K562 (cell line): ENCODE measurements around the gene ZNF501. TPM values are rescaled to one million over a fixed set of nuclear protein-coding genes. Genes with fewer than 3 reads are reported as not detected.

Experiments used
- CEBPG ChIP-seq, 3 experiments: fragments of 200-800 bp in 1 of 3; sonication (Bioruptor generic) in 1 of 3; sonication (generic) in 1 of 3; formaldehyde crosslinking in 1 of 3; IDR thresholded peaks in 2 of 3; conservative IDR thresholded peaks in 1 of 3; 2 replicates each; pipeline versions ENCODE4 v1.6.1 to v1.8.0; 2016 to 2022; ENCODE audit warnings: missing compliant biosample characterization in 2 of 3, missing genetic modification characterization in 2 of 3, mild to moderate bottlenecking in 1 of 3, missing genetic modification reagents in 1 of 3
- DACH1 ChIP-seq: fragments of 450-650 bp; IDR thresholded peaks from 2 replicates; pipeline ENCODE4 v1.6.1; 2018; ENCODE audit not compliant: partially characterized antibody
- EHMT2 ChIP-seq: fragments of 450-650 bp; IDR thresholded peaks from 2 replicates; pipeline ENCODE4 v1.6.1; 2018; ENCODE audit warnings: antibody characterized with exemption
- ETV6 ChIP-seq, 3 experiments: fragments of 150-350 bp in 1 of 3; sonication (generic) in 1 of 3; formaldehyde crosslinking in 1 of 3; IDR thresholded peaks; 2 replicates each; pipeline versions ENCODE4 v1.6.1 to v1.8.0; 2014 to 2022; ENCODE audit warnings: borderline replicate concordance in 2 of 3, low read depth in 2 of 3, antibody characterized with exemption in 1 of 3, low read length in 1 of 3, mild to moderate bottlenecking in 1 of 3, missing genetic modification reagents in 1 of 3
- FIP1L1 ChIP-seq: fragments of 200-400 bp; formaldehyde crosslinking; IDR thresholded peaks from 2 replicates; pipeline ENCODE4 v1.6.1; 2018; ENCODE audit warnings: mild to moderate bottlenecking, low read depth, low read length; ENCODE audit not compliant: poor library complexity, severe bottlenecking
- FOXK2 ChIP-seq, 2 experiments: fragments of 450-650 bp; IDR thresholded peaks in 1 of 2; conservative IDR thresholded peaks in 1 of 2; 2 replicates each; pipeline ENCODE4 v1.6.1; 2016; ENCODE audit warnings: low read depth in 2 of 2, mild to moderate bottlenecking in 1 of 2
- GATAD2B ChIP-seq: fragments of 450-650 bp; IDR thresholded peaks from 2 replicates; pipeline ENCODE4 v1.6.1; 2017; ENCODE audit warnings: mild to moderate bottlenecking, borderline replicate concordance
- ILK ChIP-seq: fragments of 450-650 bp; IDR thresholded peaks from 2 replicates; pipeline ENCODE4 v1.6.1; 2016; ENCODE audit warnings: missing genetic modification characterization, low read depth, mild to moderate bottlenecking, missing compliant biosample characterization, moderate library complexity, borderline replicate concordance
- KLF6 ChIP-seq: fragments of 250-450 bp; sonication (Bioruptor Pico); IDR thresholded peaks from 2 replicates; pipeline ENCODE4 v1.4.0; 2020; ENCODE audit warnings: mild to moderate bottlenecking, moderate library complexity, borderline replicate concordance
- ZNF695 ChIP-seq: fragments of 450-650 bp; formaldehyde crosslinking; IDR thresholded peaks from 2 replicates; pipeline ENCODE4 v1.4.0; 2020; ENCODE audit warnings: mild to moderate bottlenecking, moderate library complexity
- ZNF764 ChIP-seq: fragments of 250-450 bp; sonication (Bioruptor Pico); IDR thresholded peaks from 2 replicates; pipeline ENCODE4 v1.4.0; 2020; ENCODE audit warnings: low read depth, mild to moderate bottlenecking, moderate library complexity
- ZNF780A ChIP-seq: fragments of 250-450 bp; sonication (Bioruptor Pico); IDR thresholded peaks from 2 replicates; pipeline ENCODE4 v1.5.0; 2021; ENCODE audit warnings: mild to moderate bottlenecking
- polyA plus RNA-seq, 8 experiments: library from polyadenylated mRNA; depleted of rRNA in 4 of 8; stranded (reverse) in 5 of 8; unstranded in 3 of 8; fragments of >200 nt; fragmentation: Nextera tagmentation in 2 of 8; fragmentation: Illumina TruSeq in 1 of 8; extraction: Ambion mirVana in 2 of 8; extraction: Trizol in 1 of 8; gene quantifications; 2 replicates each; pipeline versions ENCODE4 v1.2.1 to v1.2.3, GENCODE V29; 2011 to 2014; ENCODE audit warnings: inconsistent platforms in 1 of 8, missing spikeins in 1 of 8
- total RNA-seq, 7 experiments: library from RNA; depleted of rRNA in 6 of 7; stranded (reverse); fragments of >200 nt in 6 of 7; fragmentation: Illumina TruSeq in 2 of 7; extraction: Trizol in 2 of 7; gene quantifications; 2 replicates each; pipeline versions ENCODE4 v1.2.1 to v1.2.3, GENCODE V29; 2011 to 2021; ENCODE audit warnings: low replicate concordance in 1 of 7
- TF ChIP-seq, protein P1 (sequence below), 3 experiments: IDR thresholded peaks in 2 of 3; conservative IDR thresholded peaks in 1 of 3; 2 replicates each; pipeline ENCODE4 v1.5.1; 2011 to 2012; ENCODE audit warnings: low read length in 3 of 3, mild to moderate bottlenecking in 3 of 3, control low read depth in 2 of 3, improper control_type of control experiment in 1 of 3, inconsistent platforms in 1 of 3, low read depth in 1 of 3, mixed read lengths in 1 of 3, moderate library complexity in 1 of 3; ENCODE audit not compliant: insufficient read depth in 2 of 3
- TF ChIP-seq, protein P2 (sequence below): fragments of 250-450 bp; sonication (Bioruptor Pico); IDR thresholded peaks from 2 replicates; pipeline ENCODE4 v1.8.0; 2022; ENCODE audit warnings: moderate library complexity, mild to moderate bottlenecking, inconsistent platforms
- TF ChIP-seq, protein P3 (sequence below), 2 experiments: fragments of 450-650 bp; conservative IDR thresholded peaks; 2 replicates each; pipeline ENCODE4 v1.6.1; 2017; ENCODE audit warnings: mild to moderate bottlenecking in 2 of 2, moderate library complexity in 2 of 2
- TF ChIP-seq, protein P4 (sequence below): fragments of 250-450 bp; sonication (Bioruptor Pico); IDR thresholded peaks from 2 replicates; pipeline ENCODE4 v1.8.0; 2022; ENCODE audit warnings: inconsistent platforms, mild to moderate bottlenecking, moderate library complexity, borderline replicate concordance
- TF ChIP-seq, protein P5 (sequence below): IDR thresholded peaks from 2 replicates; pipeline ENCODE4 v1.6.1; 2016; ENCODE audit warnings: missing genetic modification characterization, missing compliant biosample characterization

ZNF501 gene
- total and polyA plus RNA-seq, 9 of the 15 experiments (the other 6 are each of a cell fraction or from before 2014, with no cell fraction given), result 1.2 to 6.5 (median 3.7) TPM

DNA sequence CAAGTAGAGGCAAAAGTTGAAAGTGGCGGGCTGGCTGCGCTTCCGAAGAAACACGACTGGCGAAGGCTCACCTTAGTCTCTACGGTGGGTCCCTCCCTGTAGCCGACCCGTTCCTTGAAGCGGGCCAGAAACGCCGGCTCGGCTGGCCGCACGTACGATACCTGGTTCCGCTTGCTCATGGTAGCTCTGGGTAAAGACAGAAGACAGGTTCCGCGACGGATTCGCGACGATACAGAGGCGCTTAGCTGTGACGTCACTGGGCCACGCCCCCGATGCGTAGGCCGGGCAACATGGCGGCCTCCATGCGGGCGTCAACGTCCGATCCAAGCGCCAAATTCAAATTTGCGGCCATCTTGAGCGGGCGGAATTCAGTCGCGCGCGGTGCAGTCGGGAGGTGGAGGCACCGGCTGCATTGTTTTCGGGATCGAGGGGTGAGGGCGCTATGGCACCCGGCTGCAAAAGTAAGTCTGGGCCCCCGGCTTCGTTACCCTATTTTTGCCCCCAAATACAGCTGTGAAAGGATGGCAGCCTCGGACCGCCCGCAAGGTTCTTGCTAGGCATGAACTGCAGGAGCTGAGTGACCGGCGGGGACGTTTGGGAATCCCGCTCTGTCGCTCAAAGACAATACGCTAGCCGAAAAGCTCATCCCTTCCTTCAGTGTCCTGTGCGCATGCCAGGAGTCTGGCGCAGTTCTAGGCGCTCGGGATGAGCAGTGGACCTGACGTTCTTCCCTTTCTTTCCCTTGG, 32.2 kb downstream of the ZNF501 start, which contains the start of the genes KIAA1143 and KIF15 (continued):
- TF ChIP-seq, protein P1, sequence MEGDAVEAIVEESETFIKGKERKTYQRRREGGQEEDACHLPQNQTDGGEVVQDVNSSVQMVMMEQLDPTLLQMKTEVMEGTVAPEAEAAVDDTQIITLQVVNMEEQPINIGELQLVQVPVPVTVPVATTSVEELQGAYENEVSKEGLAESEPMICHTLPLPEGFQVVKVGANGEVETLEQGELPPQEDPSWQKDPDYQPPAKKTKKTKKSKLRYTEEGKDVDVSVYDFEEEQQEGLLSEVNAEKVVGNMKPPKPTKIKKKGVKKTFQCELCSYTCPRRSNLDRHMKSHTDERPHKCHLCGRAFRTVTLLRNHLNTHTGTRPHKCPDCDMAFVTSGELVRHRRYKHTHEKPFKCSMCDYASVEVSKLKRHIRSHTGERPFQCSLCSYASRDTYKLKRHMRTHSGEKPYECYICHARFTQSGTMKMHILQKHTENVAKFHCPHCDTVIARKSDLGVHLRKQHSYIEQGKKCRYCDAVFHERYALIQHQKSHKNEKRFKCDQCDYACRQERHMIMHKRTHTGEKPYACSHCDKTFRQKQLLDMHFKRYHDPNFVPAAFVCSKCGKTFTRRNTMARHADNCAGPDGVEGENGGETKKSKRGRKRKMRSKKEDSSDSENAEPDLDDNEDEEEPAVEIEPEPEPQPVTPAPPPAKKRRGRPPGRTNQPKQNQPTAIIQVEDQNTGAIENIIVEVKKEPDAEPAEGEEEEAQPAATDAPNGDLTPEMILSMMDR (IDR thresholded peaks at IDR 0.05 in 2 of 3, conservative IDR thresholded peaks at IDR 0.05 in 1 of 3; ENCODE audit: insufficient read depth in 2 of 3, low read depth in 1 of 3, low read length in 3 of 3), result peak in 1 of 3 experiments; percentile 44; a peak in 2 of 6 replicates
- TF ChIP-seq ILK (tag), result no peak
- no peak for TF ChIP-seq ZNF764 (CRISPR knock-in tag)
- peak; percentile 45; the same call in 1 of the 2 replicates for TF ChIP-seq CEBPG (CRISPR knock-in tag; IDR thresholded peaks at IDR 0.05)
- TF ChIP-seq CEBPG (tag; conservative IDR thresholded peaks at IDR 0.05 in 1 of 2, IDR thresholded peaks at IDR 0.05 in 1 of 2), result 0 out of 4 replicates have a peak, but pooled peaks of 1 of the 2 experiments have one; percentile 18
- TF ChIP-seq GATAD2B, result peak; percentile 75; the same call in 1 of the 2 replicates
- TF ChIP-seq, protein P2, sequence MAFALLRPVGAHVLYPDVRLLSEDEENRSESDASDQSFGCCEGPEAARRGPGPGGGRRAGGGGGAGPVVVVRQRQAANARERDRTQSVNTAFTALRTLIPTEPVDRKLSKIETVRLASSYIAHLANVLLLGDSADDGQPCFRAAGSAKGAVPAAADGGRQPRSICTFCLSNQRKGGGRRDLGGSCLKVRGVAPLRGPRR (CRISPR knock-in tag), result no peak; the same call in 1 of the 2 replicates
- TF ChIP-seq, protein P3, sequence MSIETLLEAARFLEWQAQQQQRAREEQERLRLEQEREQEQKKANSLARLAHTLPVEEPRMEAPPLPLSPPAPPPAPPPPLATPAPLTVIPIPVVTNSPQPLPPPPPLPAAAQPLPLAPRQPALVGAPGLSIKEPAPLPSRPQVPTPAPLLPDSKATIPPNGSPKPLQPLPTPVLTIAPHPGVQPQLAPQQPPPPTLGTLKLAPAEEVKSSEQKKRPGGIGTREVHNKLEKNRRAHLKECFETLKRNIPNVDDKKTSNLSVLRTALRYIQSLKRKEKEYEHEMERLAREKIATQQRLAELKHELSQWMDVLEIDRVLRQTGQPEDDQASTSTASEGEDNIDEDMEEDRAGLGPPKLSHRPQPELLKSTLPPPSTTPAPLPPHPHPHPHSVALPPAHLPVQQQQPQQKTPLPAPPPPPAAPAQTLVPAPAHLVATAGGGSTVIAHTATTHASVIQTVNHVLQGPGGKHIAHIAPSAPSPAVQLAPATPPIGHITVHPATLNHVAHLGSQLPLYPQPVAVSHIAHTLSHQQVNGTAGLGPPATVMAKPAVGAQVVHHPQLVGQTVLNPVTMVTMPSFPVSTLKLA (conservative IDR thresholded peaks at IDR 0.05), result peak; percentile 88 to 96
- no peak for TF ChIP-seq DACH1
- TF ChIP-seq EHMT2, result no peak; the same call in 1 of the 2 replicates
- 0 out of 4 replicates have a peak, but pooled peaks of 1 of the 2 experiments have one; percentile 52 for TF ChIP-seq ETV6 (IDR thresholded peaks at IDR 0.05; ENCODE audit: borderline replicate concordance in 1 of 2, low read depth in 2 of 2, low read length in 1 of 2)
- no peak for TF ChIP-seq ETV6 (CRISPR knock-in tag; IDR thresholded peaks at IDR 0.05; ENCODE audit: borderline replicate concordance)
- TF ChIP-seq, protein P4, sequence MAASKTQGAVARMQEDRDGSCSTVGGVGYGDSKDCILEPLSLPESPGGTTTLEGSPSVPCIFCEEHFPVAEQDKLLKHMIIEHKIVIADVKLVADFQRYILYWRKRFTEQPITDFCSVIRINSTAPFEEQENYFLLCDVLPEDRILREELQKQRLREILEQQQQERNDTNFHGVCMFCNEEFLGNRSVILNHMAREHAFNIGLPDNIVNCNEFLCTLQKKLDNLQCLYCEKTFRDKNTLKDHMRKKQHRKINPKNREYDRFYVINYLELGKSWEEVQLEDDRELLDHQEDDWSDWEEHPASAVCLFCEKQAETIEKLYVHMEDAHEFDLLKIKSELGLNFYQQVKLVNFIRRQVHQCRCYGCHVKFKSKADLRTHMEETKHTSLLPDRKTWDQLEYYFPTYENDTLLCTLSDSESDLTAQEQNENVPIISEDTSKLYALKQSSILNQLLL (CRISPR knock-in tag), result no peak
- TF ChIP-seq, protein P5, sequence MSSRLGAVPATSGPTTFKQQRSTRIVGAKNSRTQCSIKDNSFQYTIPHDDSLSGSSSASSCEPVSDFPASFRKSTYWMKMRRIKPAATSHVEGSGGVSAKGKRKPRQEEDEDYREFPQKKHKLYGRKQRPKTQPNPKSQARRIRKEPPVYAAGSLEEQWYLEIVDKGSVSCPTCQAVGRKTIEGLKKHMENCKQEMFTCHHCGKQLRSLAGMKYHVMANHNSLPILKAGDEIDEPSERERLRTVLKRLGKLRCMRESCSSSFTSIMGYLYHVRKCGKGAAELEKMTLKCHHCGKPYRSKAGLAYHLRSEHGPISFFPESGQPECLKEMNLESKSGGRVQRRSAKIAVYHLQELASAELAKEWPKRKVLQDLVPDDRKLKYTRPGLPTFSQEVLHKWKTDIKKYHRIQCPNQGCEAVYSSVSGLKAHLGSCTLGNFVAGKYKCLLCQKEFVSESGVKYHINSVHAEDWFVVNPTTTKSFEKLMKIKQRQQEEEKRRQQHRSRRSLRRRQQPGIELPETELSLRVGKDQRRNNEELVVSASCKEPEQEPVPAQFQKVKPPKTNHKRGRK (tag), result no peak
- peak; percentile 62; the same call in 1 of the 2 replicates for TF ChIP-seq KLF6 (CRISPR knock-in tag)
- no peak for TF ChIP-seq ZNF780A (CRISPR knock-in tag)
- TF ChIP-seq ZNF695 (CRISPR knock-in tag), result no peak
- TF ChIP-seq FOXK2 (conservative IDR thresholded peaks at IDR 0.05 in 1 of 2, IDR thresholded peaks at IDR 0.05 in 1 of 2; ENCODE audit: low read depth in 2 of 2), result peak; percentile 78 to 90
- peak; percentile 93 for TF ChIP-seq FIP1L1
